Left ventricle myocardium superior (tissue), 1 donor: ENCODE measurements around the gene KRT35. TPM values are rescaled to one million over a fixed set of nuclear protein-coding genes. Genes with fewer than 3 reads are reported as not detected.

Experiments used
- ATAC-seq: fragments of 200-7000 bp; cut with Tn5 transposase; one replicate; pipeline ENCODE4 v1.9.1; 2020; ENCODE audit warnings: mild to moderate bottlenecking, moderate library complexity
- DNase-seq: peaks from one replicate; pipeline ENCODE4 v3.0.0-alpha.2; 2020
- intact Hi-C: fragments of 100-400 bp; cut with micrococcal nuclease; formaldehyde crosslinking; loops from one replicate; pipeline ENCODE4 v1.11.0; 2022
- long read RNA-seq: library from polyadenylated mRNA; unstranded; transcript quantifications from one replicate; pipeline ENCODE4 v2.0.0, GENCODE V29; 2021
- total RNA-seq: library from RNA; stranded (reverse); fragmentation: NEBNext Ultra II Directional; extraction: Animal tissue kit (Norgen Biotek cat#: 25700); gene quantifications from one replicate; pipeline ENCODE4 v1.2.1, GENCODE V29; 2021
- donor health status: DM: no; HTN: yes; CAD: no; lungs with severe emphysema.

The KRT35 gene
- total RNA-seq: not detected
- long read RNA-seq: 0 reads

DNA sequence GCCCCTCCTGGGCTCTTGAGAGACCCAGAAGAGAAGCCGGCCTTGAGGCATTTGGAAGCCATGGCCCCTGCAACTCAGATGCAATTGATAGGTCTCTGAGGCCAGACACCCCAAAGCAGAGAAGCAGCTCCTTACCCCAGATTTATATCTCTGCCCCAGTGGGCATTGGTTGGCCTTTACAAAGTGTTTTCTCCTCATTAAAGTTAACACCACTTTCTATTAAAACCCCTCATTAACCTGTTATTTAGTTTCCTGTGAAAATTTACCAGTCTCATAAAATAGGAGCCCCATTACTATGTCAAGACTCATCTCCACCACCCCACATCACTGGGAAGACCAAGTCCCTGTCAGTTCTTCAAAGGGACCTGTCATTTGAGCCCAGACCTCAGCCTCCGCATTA, at the start of gene KRT35:
Gene KRT35 (minus strand): TSS at position 116 of the 400 bp plus-strand sequence. CDS start 54 bp downstream, at position 62.
- intact Hi-C loops: no loop called here
- DNase-seq: no peak
- no peak for ATAC-seq

GRCh38 chr17:41530062-41531048, 49.4 kb upstream of the KRT35 start:
- intact Hi-C loops: no loop called here
- ATAC-seq (no peak), DNase-seq (no peak)

- ATAC-seq (no peak), DNase-seq (no peak)
- intact Hi-C loops: no loop called here
These were observed 48.6 kb upstream of the KRT35 start for GRCh38 chr17:41529491-41529915.

GRCh38 chr17:41528959-41529353, 48.0 kb upstream of the KRT35 start:
- intact Hi-C loops: no loop called here
- no peak for DNase-seq
- no peak for ATAC-seq

GRCh38 chr17:41527063-41528023, 46.4 kb upstream of the KRT35 start:
- ATAC-seq (no peak), DNase-seq (no peak)
- intact Hi-C loops: no loop called here

- intact Hi-C loops: no loop called here
- DNase-seq: no peak
- no peak for ATAC-seq
These were observed 43.3 kb upstream of the KRT35 start for GRCh38 chr17:41524261-41524660.

- intact Hi-C loops: no loop called here
- DNase-seq (no peak), ATAC-seq (no peak)
These were observed 42.8 kb upstream of the KRT35 start for GRCh38 chr17:41523787-41524186.

DNA sequence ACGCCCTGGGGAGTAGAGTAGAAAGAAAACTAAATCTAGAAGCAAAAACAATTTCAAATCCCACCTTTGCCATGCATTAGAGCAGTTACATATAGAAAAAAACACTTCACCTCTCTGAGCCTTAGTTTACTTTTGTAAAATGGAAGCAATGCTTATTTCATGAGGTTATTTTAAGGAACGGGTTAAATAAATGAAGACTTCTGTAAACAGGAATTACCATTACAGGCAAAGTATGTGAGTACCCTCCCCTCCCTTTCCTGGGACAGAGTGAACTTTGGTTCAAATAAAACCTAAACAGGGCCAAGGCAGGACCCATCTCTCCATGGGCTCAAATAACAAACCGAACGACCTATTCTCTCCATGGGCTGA, 42.3 kb upstream of the KRT35 start:
- DNase-seq (no peak), ATAC-seq (no peak)
- intact Hi-C loops: no loop called here

GRCh38 chr17:41522301-41523224, 41.6 kb upstream of the KRT35 start:
- no peak for DNase-seq
- intact Hi-C loops: no loop called here
- ATAC-seq: no peak

GRCh38 chr17:41521574-41522261, 40.8 kb upstream of the KRT35 start:
- ATAC-seq (no peak), DNase-seq (no peak)
- intact Hi-C loops: no loop called here

GRCh38 chr17:41520821-41521521, 40.0 kb upstream of the KRT35 start:
- DNase-seq: no peak
- ATAC-seq: no peak
- intact Hi-C loops: no loop called here

GRCh38 chr17:41519501-41520224, 38.7 kb upstream of the KRT35 start:
- DNase-seq (no peak), ATAC-seq (no peak)
- intact Hi-C loops: no loop called here

DNA sequence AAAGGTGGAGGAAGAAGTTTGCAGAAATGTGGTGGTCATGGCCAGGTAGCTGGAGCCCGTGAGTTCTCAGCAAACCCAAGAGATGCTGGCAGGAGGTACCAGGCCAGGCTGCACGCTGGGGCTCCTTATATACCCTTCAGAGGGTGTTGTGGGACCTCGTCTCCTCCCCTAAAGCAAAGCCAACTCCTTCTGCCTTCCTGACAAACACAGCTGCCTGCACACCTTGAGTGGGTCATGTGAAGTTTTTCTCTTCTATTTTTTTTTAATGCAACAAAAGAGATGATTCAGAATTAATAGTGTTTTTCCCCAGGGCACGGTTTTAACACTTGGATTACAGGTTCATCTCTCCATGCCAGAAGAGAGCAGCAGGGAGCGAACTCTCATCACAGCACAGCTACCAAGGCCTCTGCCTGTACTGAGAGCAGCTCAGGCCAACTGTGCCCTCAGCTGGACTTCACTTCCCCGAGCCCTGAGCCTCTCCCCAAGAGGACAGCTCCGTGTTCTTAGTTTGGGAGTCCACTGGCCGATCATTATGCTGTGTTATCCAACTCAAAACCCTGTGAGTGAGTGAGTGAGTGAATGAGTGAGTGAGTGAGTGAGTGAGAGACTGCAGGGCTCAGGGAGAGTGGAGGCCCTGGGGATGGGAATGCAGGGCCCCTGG, 38.0 kb upstream of the KRT35 start, which contains the start of gene KRT15:
Gene KRT15 (minus strand): TSS at position 102 of the 661 bp plus-strand sequence. CDS start 63 bp downstream, at position 39.
- intact Hi-C loops: no loop called here
- ATAC-seq (no peak), DNase-seq (no peak)

GRCh38 chr17:41518031-41518430, 37.1 kb upstream of the KRT35 start:
- intact Hi-C loops: no loop called here

GRCh38 chr17:41516830-41517283, 35.9 kb upstream of the KRT35 start:
- intact Hi-C loops: no loop called here
- DNase-seq (no peak), ATAC-seq (no peak)

More at GRCh38 chr17:41518031-41518430, 37.1 kb upstream of the KRT35 start:
- no peak for ATAC-seq
- no peak for DNase-seq

- no peak for ATAC-seq
- intact Hi-C loops: no loop called here
- no peak for DNase-seq
These were observed 35.3 kb upstream of the KRT35 start for GRCh38 chr17:41516147-41516829.
